Stimulated activated CD8-positive, alpha-beta memory T cell treated with anti-CD3 and anti-CD28 coated beads, Interleukin-12 subunit alpha, Interleukin-12 subunit beta, amount 100 ng/mL, for 4 hours (primary cell): ENCODE results near the gene H19.

Experiments used
- DNase-seq: peaks from one replicate; pipeline ENCODE4 v3.0.0-alpha.2; 2020; ENCODE audit warnings: low read depth

The H19 gene

GRCh38 chr11:1946812-1947484, 50.7 kb downstream of the H19 start, which contains the start of gene MRPL23:
TSS of gene MRPL23 (plus strand) at chr11:1947332. CDS start at chr11:1947363, 31 bp downstream.
- DNase-seq: no peak
